HG03520 (cell line): ENCODE results near the gene FXN.
"Not testable (repeated sequence)": the region's sequence is repeated elsewhere in the genome, so short reads cannot be mapped to it uniquely, and the experiment has no call there.

Source experiments
- ATAC-seq: cut with Tn5 transposase; IDR thresholded peaks from one replicate; pipeline ENCODE4 v1.9.1; 2021; ENCODE audit warnings: mild to moderate bottlenecking, moderate library complexity; ENCODE audit not compliant: unreplicated experiment

Gene FXN

DNA sequence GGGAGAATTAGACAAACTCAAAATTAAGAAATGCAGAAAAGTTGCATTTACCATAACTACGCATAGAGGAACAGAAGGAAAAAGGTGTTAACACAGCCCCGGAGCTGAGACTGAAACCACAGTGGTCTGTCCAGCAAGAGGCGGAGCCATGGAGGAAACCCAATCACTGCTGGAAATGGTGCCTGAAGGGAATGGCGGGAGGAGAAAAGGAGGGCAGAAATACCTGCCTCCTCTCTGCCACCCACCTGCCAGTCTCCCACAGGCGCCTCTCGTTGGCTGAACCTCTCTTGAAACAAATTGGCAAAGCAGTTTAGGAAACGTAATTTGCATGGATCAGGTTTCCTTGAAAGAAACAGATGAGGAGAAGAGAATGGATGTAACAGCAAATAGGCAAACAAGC, 11.9 kb upstream of the FXN start:
- ATAC-seq, result no peak

DNA sequence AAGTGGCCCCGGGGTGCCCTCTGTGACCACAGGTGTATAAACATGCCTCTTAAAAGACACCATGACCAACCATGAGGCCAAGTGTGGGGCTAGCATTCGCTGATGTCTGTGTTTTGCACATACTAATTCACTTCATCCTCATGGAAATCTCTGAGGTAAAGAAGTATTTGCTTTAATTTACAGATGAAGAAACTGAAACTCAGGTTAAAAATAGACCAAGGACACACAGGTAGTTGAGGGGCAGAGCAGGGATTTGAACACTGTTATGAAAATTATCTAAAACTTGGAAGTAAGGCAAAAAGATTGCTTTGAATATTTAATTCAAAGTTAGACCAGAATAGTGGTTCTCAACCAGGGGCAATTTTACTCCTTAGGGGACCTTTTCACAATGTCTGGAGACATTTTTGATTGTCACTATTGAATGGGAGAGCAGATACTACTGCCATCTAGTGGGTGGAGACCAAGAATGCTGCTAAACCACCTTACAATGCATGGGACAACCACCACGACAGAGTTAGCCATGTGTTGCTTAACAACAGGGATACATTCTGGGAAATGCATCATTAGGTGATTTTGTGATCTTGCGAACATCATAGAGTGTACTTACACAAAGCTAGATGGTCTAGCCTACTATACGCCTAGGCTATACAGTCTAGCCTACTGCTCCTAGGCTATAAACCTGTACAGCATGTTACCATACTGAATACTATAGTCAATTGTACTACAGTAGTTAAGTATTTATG, 8.0 kb upstream of the FXN start:
- peak; percentile 61 for ATAC-seq

DNA sequence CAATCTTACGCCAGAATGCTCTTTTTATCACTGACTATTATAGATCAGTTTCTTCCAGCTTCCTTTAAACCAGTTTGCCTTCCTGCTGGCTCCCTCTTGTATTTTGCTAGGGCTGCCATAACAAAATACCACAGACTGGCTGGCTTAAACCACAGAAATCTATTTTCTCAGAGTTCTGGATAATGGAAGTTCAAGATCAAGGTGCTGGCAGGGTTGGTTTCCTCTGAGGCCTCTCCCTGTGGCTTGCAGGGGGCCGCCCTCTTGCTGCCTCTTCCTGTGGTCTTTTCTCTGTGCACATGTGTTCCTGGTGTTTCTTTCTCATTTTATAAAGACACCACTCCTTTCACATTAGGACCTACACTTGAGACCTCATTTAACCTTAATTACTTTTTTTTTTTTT, 6.8 kb upstream of the FXN start:
- no peak for ATAC-seq

DNA sequence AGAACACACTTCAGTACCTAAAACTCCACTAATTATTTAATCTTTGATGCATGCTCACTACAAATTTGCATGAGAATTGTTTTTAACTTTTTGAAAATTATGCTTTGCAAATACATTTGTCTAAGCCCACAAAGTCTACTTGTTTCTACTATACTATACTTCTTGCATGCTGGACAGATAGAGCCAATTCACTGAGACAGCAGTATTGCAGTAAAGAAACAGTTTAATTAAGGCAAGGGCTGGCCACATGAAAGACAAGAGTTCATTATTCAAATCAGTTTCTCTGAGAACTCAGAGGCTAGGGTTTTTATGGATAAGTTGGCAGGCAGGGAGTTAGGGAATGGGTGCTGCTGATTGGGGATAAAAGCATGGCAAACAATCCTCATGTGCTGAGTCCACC, 6.0 kb upstream of the FXN start:
- no peak for ATAC-seq

DNA sequence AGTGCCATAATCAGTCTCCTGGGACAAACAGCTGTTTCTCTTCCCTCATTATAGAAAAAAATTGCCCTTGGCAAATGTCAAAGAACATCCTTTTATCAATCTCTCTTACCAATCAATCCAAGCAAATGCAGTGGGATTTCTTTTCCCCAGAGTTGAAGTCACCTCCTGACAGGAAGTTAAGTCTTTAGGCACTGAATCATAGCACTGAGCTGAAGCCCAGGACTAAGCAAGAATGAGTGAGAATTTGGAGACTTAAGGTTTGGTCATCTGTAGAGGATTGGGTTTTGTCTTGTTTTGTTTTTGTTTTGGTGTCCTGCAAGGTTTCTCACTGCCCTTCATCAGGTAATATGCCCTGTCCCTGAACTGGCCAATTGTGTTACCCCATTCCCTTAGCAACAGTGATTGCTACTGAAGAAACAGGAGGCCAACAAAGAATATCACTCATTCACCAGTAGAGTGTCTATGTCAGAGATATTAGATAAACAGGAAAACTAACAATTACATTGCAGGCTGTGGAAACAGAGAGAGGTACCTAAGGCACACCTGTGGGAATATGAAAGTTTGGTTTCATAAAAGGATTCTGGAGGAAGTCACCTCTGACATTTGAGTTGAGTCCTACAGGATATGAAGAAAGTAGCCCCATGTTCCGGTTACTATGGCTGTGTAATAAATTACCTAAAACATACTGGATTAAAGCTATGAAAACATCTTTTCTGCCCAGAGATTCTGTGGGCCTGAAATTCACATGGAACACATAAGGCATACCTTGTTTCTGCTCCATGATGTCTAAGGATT, 4.5 kb upstream of the FXN start:
- no peak for ATAC-seq

DNA sequence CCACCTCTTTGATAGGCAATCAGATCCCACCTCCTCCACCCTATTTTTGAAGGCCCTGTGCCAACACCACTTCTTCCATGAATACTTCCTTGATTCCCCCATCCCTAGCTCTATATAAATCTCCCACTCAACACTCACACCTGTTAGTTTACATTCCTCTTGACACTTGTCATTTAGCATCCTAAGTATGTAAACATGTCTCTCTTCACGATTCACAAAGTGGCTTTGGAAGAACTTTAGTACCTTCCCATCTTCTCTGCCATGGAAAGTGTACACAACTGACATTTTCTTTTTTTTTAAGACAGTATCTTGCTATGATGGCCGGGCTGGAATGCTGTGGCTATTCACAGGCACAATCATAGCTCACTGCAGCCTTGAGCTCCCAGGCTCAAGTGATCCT, 1.5 kb upstream of the FXN start:
- ATAC-seq, result no peak

DNA sequence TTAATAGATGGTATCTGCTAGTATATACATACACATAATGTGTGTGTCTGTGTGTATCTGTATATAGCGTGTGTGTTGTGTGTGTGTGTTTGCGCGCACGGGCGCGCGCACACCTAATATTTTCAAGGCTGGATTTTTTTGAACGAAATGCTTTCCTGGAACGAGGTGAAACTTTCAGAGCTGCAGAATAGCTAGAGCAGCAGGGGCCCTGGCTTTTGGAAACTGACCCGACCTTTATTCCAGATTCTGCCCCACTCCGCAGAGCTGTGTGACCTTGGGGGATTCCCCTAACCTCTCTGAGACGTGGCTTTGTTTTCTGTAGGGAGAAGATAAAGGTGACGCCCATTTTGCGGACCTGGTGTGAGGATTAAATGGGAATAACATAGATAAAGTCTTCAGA, 757 bp downstream of the FXN start:
- ATAC-seq, result peak; percentile 26

DNA sequence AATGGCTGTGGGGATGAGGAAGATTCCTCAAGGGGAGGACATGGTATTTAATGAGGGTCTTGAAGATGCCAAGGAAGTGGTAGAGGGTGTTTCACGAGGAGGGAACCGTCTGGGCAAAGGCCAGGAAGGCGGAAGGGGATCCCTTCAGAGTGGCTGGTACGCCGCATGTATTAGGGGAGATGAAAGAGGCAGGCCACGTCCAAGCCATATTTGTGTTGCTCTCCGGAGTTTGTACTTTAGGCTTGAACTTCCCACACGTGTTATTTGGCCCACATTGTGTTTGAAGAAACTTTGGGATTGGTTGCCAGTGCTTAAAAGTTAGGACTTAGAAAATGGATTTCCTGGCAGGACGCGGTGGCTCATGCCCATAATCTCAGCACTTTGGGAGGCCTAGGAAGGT, 1.2 kb downstream of the FXN start:
- ATAC-seq, result no peak

DNA sequence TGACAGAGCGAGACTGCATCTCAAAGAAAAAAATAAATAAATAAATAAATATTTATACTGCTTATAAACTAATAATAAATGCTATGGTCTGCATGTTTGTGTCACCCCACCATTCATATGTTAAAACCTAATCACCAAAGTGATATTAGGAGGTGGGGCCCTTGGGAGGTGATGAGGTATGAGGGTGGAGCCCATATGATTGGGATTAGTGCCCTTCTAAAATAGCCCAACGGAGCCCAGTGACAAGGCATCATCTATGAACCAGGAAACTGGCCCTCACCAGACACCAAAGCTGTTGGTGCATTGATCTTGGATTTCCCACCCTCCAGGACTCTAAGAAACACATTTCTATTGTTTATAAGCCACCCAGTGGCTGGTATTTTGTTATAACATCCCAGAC, 5.1 kb downstream of the FXN start:
- no peak for ATAC-seq

DNA sequence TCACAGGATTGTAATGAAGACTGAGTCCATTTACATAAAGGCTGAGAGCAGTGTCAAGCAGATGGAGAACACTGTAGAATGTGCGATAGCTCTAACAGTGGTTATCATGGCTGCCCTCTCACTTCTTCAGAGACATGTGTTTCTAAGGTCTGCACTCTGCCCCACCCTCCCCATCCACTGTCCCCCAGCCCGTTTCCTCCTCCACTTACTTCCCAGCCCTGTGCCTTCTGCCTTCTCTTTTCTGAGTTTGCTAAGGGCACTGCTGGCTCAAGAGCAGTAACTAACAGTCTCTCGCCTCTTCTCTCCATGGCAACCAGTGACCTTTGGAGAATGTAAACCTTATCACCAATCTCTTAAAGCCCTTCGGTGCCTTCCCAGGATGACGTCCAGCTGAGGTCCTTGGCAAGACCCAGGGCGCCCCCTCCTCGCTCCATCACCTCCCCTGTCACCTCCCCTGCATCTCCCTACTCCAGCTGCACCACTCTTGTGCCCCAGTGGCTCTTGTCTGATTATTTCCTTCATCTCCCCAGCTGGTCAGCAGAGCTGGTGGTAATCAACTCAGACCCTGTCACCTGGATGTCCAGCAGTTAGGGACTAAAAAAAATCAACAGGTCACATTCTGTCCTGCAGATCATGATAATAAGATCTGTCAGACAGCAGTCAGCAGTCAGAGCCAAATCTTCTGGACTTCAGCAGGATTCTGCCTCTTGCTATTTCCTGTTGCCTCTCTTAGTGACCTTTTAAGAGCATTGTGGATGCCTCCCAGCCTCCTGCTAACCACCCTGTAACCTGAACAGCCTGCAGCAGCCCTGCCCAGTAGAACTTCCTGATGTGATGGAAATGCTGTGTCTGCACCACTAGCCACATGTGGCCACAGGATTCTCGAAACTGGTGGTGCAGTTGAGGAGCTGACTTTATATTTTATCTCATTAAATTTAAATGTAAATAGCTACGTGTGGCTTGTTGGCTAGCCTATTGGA, 9.0 kb downstream of the FXN start:
- no peak for ATAC-seq

DNA sequence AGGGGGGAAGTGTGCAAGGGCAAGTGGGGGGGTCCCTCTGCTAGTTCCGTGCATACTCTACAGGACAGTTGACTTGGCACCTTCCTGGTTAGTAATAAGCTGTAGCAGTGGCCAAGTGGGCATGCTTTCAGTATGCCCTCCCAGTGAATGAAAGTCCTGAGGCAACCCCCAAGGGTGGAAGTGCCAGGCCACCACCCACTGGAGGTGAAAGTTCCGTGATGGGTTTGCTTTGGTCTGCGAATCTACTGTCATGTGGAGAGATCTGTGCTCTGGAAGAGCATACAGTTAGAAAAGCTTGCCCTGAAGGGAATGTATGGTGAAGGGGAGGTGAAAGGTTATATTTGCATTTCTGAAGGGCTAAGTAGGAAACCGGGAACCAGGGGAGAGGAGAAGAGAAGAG, 10.3 kb downstream of the FXN start:
- ATAC-seq, result no peak

DNA sequence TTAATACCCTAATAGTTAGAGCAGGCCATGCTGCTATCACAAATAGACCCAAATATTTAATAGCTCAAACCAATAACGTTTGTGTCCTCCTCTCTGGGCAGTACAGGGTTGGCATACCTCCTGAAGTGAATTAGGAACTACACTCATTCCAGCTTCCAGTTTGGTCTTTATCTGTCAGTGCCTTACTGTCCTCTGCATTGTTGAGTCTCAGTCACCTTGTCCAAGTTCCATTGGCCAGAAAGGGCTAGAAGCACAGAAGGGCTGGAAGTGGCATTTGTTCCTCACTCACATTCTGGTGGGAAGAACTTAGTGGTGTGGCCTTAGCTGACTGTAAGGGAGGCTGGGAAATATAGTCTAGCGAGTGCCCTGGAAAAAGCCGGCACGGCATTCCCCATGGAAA, 11.2 kb downstream of the FXN start:
- ATAC-seq, result no peak

DNA sequence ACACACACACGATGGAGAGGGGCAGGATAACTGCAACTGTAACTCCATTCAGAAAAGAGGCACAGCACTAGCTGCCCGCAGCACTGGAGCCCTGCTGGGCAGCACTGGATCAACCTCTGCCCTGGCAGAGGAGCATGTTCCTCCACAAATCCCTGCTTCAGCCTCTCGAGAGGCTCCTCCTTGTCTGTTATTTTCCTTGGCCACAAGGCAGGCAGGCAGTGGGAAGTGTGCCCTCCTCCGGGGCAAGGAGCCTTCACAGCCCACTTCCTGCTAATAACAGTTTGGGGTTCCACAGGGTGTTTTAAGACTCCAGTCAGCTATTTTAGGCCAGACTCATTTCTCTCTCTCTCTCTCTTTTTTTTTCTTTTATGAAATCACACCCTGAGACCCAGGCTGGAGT, 11.8 kb downstream of the FXN start:
- no peak for ATAC-seq

DNA sequence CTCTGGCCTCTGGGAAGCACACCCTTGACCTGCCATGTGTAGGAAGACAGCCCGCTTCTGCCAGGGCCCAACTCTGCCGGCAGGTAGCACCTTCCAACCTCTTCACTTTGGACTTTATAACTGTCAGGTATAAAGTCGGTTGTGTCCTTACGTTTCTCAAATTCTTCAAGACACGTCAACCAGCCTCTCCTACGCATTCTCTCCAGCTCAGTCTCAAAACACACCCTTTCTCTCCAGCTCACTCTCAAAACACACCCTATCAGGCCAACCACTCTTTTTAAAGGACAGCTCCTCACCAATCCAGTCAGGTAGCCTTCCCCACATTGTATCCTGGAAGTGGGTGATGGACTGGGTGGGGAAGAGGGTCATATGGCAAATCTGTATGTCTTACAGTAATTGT, 13.5 kb downstream of the FXN start:
- ATAC-seq, result no peak

DNA sequence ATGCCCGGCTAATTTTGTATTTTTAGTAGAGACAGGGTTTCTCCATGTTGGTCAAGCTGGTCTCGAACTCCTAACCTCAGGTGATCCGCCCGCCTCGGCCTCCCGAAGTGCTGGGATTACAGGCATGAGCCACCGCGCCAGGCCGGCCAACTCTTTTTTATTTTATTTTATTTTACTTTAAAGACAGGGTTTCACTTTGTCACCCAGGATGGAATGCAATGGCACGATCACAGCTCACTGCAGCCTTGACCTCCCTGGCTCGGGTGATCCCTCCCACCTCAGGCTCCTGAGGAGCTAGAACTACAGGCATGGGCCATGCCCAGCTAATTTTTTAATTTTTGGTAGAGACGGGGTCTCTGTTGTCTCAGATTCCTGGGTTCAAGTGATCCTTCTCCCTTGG, 15.4 kb downstream of the FXN start:
- ATAC-seq, result not testable (repeated sequence)

DNA sequence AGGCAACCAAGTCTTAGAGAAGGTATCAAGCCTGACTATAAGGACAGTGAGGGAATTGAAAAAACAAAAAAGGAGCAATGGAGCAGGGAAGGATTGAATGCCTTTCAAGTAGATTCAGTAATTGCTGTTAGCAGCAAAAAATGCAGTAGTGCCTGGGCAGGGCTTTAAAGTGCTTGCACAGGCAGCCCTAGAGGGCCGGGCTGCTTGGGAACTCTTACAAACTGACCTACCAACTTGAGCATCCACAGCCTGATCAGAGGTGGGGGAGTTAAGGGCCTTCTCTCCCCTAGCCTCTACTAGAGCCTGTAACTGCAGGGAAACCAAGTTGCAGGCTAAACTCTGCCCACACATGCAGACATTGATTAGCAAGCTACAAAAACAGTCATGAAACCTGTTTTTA, 19.4 kb downstream of the FXN start:
- no peak for ATAC-seq

DNA sequence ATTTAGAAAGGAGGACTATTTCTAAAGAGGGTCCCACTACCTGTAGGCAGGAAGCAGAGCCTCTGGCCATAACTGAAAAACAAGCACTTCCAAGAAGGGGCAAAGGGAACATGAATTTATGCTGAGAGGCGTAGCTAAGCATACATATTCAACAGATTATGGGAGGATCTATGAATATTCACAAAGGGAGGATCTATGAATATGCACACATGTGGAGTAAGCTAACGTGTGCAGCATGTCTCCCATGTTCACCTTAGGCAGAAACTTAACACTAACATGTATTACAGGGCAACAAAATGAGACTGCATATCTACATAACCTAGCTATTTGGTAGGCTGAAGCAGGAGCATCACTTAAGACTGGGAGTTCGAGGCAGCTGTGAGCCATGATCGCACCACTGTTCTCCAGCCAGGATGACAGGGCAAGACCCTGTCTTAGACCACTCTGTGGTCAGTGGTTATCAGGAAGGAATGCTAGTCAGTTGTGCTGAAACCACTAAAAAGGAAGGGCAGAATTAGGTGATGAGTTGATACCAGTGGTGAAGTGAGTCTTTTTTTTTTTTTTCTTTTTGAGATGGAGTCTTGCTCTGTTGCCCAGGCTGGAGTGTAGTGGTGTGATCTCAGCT, 20.8 kb downstream of the FXN start:
- no peak for ATAC-seq

DNA sequence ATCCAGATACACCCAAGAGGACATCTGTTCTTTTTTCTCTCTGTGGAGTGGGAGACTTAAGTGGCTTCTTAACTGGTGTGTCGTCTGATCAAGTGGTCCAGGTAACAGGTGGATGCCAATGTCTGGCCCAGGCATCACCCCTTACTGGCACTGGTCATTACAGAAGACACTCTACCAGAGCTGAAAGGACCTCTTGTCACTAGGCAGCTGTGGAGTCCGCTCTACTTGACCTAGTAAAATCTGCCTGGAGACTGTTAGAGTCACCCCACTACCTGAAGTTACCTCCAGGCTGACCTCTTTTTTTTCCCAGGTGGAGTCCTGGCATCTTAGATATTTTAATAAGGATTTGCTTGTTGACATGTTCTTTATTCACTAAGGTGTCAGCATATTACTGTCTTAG, 22.5 kb downstream of the FXN start:
- ATAC-seq, result no peak

DNA sequence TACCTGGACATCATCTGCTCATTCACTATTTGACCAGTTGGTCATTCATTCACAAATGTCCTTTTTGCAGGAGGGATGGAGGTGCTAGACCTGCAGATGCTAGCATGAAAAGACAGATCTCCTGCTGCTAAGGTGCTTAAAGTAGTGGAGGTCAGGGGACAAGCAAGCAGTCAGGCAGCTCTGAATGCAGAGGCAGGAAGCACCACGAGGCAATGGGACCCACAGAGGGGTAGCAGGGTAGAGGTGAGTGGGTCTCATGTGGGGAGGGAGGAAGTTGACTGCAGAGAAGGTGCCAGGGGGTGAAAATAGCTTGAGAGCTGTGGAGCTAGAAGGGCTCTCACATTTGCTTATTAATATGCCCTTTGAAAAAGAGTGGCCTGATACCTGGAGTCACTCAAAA, 25.2 kb downstream of the FXN start:
- ATAC-seq, result no peak

DNA sequence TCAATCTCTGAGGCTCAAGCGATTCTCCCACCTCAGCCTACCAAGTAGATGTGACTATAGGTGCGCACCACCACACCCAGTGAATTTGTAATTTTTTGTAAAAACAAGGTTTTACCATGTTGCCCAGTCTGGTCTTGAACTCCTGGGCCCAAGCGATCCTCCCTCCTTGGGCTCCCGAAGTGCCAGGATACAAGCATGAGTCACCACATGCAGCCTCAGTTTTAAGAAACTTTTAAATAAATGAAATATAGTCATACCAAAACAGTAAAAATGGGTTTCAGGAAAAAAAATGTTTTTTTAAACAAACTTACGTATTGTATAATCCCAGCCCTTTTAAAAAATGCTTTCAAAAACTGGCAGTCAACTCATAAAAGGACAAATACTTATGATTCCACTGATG, 26.6 kb downstream of the FXN start:
- ATAC-seq, result no peak

DNA sequence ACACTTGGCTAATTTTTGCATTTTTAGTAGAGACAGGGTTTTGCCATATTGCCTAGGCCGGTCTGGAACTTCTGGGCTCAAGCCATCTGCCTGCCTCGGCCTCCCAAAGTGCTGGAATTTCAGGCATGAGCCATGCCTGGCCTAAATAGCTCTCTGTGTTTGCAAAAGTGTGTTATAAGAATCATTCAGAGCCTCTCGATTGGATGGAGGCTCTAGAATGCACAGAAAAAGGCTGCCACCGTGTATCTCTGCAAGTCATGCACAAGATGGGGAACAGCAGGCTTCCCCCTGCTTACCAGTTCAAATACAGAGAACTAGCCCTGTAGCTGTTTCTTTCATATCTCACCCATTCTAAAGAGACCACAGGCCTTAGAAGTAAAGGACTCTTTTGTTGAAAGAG, 28.3 kb downstream of the FXN start:
- ATAC-seq, result no peak
